Hindlimb muscle (tissue), 1 donor: ENCODE results near the gene PKIB. TPM values are rescaled to one million over a fixed set of nuclear protein-coding genes. Genes with fewer than 3 reads are reported as not detected.
"Not testable (repeated sequence)": the region's sequence is repeated elsewhere in the genome, so short reads cannot be mapped to it uniquely, and the experiment has no call there.

Experiments used
- DNase-seq: peaks from one replicate; pipeline ENCODE4 v3.0.0-alpha.2; 2013
- polyA plus RNA-seq: library from polyadenylated mRNA; unstranded; fragments of 120-200 nt; gene quantifications from one replicate; pipeline ENCODE4 v1.2.1, GENCODE V29; 2013; ENCODE audit not compliant: insufficient read length

The PKIB gene
- polyA plus RNA-seq, 1 donor: 0.44 TPM

- DNase-seq: no peak
These were observed 102.4 kb downstream of the PKIB start for GRCh38 chr6:122712448-122713137.

DNA sequence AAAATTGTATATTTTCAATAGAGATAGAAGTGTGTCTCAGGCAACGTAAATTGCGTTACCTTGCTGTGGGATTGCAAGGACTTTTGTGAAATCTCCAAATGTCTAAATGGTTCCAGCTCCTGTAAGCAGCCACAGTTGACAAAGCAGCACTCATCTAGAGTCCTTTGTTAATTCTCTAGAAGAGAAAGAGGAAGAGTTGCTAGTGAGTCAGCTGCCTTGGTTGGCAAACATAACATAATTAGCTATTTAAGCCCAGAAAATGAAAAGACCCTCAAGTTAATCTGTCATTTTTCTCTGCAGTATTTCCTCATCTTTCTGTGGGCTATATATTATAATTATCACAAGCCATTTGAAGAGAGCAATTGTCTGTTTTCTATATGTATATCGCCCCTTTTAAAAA lies 102.9 kb downstream of the PKIB start:
- no peak for DNase-seq

DNA sequence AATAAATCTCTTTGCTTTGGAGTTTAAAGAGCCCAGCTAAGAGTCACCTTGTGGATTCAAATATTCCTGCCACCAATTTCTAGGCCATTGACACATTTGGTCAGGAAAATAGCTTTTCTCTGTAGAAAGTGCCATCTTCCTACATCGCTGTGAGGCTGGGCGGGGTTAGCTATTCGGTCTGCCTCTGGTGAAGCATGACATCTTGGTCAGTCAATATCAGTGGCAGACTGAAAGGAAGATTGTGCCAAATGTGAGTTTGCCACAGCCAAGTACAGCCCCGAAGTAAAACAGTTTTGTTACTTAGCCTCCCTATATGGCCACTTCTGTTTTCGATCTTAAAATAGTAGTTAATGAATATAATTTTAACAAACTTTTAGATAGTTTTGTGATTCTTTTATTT lies 103.9 kb downstream of the PKIB start:
- DNase-seq: no peak

GRCh38 chr6:122715725-122716124 lies 105.5 kb downstream of the PKIB start:
- no peak for DNase-seq

GRCh38 chr6:122717350-122717749 lies 107.1 kb downstream of the PKIB start:
- no peak for DNase-seq

DNA sequence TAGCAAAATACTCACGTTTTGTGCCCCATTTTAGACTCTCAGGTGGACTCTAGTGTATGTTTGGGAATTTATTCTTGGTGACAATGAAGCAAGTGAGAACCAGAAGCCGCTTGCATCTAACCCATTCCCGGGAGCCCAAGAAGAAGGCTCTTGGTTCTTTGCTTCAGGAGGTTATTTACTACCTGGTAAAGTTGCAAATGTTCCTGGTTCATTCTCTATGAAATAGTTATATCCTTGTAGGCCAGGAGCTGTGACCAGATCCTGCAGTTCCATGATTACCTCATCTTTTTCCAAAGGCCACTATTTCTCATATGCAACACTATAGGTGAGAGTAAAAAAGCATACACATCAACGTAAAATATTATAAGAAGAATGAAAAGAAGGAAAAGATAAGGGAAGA lies 108.4 kb downstream of the PKIB start:
- DNase-seq: no peak

- no peak for DNase-seq
These were observed 109.0 kb downstream of the PKIB start for GRCh38 chr6:122719176-122719575.

GRCh38 chr6:122722746-122723145 lies 112.5 kb downstream of the PKIB start:
- no peak for DNase-seq

GRCh38 chr6:122726649-122727048 lies 116.4 kb downstream of the PKIB start:
- DNase-seq: no peak

DNA sequence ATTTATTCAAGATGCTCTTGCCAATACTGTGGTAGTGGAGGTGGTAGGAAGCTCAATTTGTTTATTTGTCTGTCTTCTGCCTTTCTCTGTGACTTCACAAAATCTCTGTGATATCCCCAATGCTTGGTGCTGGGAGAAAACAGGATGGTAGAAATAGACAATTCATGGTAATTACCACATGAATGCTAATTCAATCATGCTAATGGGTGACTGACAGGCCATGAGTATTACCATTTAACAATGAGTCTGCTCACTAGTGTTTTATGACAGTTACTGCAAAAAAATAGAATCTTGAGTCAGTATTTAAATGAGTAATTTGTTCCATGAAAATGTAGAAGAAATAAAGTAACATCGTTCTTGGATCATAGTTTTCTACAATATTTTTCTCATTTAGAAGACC lies 117.0 kb downstream of the PKIB start:
- DNase-seq: no peak

DNA sequence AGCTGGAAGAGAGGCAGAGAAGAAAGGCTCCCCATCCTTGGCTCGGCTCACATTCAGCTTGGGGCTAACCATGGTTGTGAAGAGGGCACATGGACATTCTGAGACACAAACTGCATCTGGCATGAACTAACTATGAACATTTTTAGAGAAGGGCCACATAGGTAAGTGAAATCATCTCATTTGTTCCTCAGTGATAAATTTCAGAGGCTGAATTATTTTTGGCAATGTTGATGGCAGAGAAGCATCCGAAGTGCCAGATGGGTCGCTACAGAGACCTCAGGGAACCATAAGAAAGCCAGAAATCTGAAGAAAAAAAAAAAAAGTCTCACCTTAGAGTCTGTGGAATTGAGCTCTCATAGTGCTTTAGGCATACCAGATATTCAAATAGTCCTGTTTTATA lies 120.1 kb downstream of the PKIB start:
- DNase-seq: no peak

GRCh38 chr6:122730775-122731386 lies 120.7 kb downstream of the PKIB start:
- DNase-seq: peak; percentile 36

GRCh38 chr6:122733259-122733658 lies 123.1 kb downstream of the PKIB start:
- DNase-seq: no peak

DNA sequence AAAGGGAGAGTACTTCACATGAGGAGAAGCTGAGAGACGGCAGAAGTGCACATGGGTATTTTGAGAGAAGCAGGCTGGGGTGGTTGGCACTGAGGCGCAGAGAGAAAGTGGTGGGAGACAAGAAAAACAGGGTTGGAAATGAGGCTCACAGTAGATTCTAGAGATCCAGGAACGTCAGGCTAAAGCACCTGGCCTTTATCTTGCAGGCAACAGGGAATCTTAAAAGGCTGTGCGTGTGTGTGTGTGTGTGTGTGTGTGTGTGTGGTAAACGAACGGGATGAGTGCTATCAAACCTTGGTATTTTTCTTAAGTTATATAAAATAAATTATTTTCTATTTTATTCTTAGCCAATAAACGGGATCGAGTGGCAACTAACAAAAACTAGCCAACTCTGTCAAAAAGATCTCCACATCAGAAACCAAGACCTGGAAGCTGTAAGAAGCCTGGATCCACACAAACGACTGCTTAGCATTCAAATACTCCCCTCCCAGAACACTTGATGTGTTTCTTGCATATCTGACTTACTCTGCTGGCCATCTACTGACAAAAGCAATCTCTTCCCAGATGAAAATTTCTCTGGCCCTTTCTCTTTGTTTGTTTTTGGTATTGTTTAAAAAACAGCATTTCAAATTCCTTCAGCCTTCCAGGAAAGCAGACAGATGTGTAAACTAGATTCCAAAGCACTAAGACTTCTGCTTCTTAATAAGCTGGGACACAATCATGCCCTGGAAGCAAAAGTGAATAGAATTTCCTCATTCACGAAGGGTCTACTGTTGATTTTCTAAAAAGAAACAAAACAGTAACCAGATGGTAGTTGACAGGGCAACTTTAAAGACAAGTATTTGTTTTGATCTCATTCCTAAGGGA lies 124.6 kb downstream of the PKIB start:
- DNase-seq: no peak

DNA sequence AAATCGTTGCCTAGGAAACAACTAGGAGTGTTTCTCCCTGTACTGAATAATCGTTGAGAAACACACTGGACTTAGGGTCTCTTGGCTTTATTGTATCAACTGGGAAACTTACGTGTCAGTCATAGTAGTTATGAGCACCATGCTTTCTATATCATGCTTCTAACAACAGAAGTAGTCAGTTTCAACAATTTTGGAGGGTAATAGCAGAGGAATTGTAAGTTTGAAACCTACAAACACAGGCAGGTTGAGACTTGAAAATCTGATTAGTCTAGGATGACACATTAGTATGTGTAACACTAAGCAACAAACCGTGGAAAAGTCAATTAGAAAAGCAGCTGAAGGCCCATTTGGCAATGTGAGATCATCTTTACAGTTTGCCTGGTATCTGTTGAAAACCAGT lies 125.4 kb downstream of the PKIB start:
- DNase-seq: peak; percentile 7

DNA sequence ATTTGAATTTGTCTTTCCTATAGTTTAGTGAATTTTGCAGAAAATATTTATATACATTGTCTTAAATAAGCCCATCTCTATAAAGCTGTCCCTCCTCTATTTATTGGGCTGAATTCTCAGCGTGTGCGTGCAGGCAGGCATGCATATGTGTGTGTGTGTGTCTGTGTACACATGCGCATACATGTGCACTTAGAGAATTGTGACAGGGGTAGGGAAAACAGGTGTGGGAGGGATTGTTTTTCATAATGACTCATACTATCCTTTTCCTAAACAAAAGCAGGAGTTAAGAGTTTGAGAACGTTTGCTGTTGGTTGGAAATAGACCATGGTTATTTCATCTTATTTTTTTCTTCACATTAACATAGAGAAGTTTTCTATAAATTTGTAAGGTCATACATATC lies 126.0 kb downstream of the PKIB start:
- peak; percentile 26 for DNase-seq

DNA sequence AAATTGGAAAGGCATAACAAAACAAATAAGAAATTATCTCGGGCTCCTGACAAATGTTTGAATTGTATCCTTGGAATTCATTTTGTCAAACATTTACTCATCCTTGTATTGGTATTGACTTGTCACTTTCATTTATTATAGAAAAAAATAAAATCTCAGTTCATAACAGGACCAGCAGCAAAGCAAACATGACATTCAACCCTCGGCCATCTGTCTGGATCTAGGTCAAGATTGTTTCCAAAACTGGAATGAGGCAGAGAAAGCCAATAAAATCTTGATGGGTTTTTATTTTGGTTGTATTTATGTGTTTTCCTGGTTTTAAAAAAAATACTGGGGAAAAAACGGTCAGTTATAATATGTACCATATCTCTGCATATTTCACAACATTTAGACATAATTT lies 126.4 kb downstream of the PKIB start:
- peak; percentile 32 for DNase-seq

DNA sequence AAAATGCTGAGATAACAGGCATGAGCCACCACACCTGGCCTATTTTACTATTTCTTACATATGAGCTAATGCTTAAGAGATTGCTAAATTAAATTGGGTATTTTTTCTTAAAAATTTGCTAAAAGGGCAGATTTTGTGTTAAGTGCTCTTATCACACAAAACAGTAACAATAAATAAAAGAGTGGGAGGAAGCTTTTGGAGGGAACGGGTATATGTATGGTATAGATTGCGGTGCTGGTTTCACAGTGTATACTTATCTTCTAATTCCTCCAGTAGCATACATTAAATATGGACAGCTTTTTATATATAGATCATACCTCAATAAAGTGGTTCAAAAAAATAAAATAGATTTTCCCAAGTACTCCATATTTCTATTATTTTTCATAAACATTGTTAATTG lies 129.9 kb downstream of the PKIB start:
- DNase-seq: no peak

GRCh38 chr6:122740936-122741335 lies 130.7 kb downstream of the PKIB start:
- no peak for DNase-seq

DNA sequence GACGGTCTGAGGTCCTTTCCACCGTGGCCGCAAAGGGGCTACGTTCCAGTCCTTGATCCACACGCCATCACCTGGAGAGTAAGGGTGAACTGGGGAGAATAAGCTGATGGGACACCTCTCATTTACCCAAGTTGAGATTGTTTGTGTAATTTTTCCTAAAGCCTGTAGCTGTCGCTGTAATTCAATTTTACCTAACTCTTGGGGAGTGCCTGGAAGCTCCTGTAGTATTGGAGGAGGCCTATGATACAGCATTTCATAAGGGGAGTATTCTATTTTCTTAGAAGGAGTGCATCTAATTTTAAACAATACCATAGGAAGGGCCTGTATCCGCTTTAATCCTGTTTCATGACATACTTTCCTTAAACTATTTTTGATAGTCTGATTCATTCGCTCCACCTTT lies 134.0 kb downstream of the PKIB start:
- DNase-seq: not testable (repeated sequence)

- not testable (repeated sequence) for DNase-seq
These were observed 134.7 kb downstream of the PKIB start for GRCh38 chr6:122744856-122745255.

DNA sequence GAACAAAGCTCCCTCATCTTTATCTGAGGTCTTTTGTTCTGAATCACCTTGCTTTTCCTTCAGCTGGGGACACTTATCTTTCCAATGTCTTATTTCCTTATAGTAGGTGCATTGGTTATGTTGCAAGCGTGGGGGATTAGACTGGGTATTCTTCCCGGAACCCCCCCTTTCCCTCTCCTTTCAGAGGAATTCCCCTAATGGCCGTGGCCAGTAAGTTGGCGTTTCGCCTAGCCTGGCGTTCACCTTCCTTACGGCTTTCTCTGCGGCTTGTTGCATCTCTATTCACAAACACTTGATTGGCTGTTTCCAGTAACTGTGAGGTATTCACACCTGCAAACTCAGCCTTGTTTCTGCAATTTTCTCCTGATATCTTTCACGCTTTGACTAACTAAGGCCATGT lies 136.5 kb downstream of the PKIB start:
- no peak for DNase-seq

GRCh38 chr6:122747573-122747972 lies 137.4 kb downstream of the PKIB start:
- no peak for DNase-seq

DNA sequence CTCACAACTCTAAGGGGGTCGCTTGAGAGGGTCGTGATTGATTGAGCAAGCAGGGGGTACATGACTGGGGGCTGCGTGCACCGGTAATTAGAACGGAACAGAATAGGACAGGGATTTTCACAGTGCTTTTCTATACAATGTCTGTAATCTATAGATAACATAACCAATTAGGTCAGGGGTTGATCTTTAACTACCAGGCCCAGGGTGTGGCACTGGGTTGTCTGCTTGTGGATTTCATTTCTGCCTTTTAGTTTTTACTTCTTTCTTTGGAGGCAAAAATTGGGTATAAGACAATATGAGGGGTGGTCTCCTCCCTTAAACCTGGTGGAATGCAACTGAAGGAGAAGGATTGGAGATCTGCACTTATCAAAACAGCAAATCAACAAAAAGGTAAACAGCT lies 138.7 kb downstream of the PKIB start:
- DNase-seq: not testable (repeated sequence)
